ENCODE results near the gene SVOPL. TPM values are rescaled to one million over a fixed set of nuclear protein-coding genes. Genes with fewer than 3 reads are reported as not detected.
A peak's percentile ranks its signal among the peaks of the same experiment; 100 is the strongest.

Gene SVOPL
- total RNA-seq, 1 experiment from 2014 or later = not detected

- intact Hi-C loops (cut with micrococcal nuclease) = no loop called here
- POLR2A ChIA-PET = no interaction called here
- ATAC-seq (peak; percentile 87), DNase-seq (ENCODE audit: low read depth, low spot score) (no peak)
- TF ChIP-seq RAD21 (IDR thresholded peaks at IDR 0.05; ENCODE audit: low read depth) (peak; percentile 41), CTCF (IDR thresholded peaks at IDR 0.05 in 2 of 3, conservative IDR thresholded peaks at IDR 0.05 in 1 of 3; ENCODE audit: borderline replicate concordance in 1 of 3, insufficient read depth in 1 of 3, low read depth in 2 of 3, low read length in 2 of 3) (peak in 2 of 3 experiments; percentile 51 to 58; a peak in 4 of 6 replicates), SRF (IDR thresholded peaks at IDR 0.05; ENCODE audit: low read depth) (no peak), EZH2phosphoT487 (IDR thresholded peaks at IDR 0.05; ENCODE audit: borderline replicate concordance) (no peak), EZH2 (IDR thresholded peaks at IDR 0.05) (no peak)
- no peaks in the 10 kb centered on the region for H3K9me2 ChIP-seq (ENCODE audit: insufficient read depth)
- H3K27me3 ChIP-seq (ENCODE audit: insufficient read depth, low read length) = no peaks in the 10 kb centered on the region
- CTCF ChIA-PET = no interaction called here
- RAD21 ChIA-PET (ENCODE audit: low non-redundant PET in 1 of 2, low total read pairs in 2 of 2, uncharacterized antibody in 2 of 2, unreplicated experiment in 2 of 2) = interaction anchor here in 1 of 2 experiments (0.6 kb wide), 1 partner anchor 355 kb away, joined by 4 read pairs; no protein-coding TSS in a partner anchor
- H3K79me2 ChIP-seq (ENCODE audit: insufficient read depth, low read length) = no peaks in the 10 kb centered on the region
- H3K4me3 ChIP-seq (replicated peaks in 1 of 2; ENCODE audit: low read depth in 1 of 2, low read length in 2 of 2) = no peak overlapping the region
- H2AFZ ChIP-seq (ENCODE audit: low read depth, low read length, poor library complexity, severe bottlenecking) = no peak overlapping the region
- no TSS peak for BruUV-seq (replicated peaks)
- no peaks in the 10 kb centered on the region for H3K36me3 ChIP-seq (ENCODE audit: control insufficient read depth in 1 of 2, insufficient read depth in 2 of 2, low read length in 2 of 2)
- no peaks in the 10 kb centered on the region for H4K20me1 ChIP-seq (ENCODE audit: insufficient read depth)
- no peak overlapping the region for H3K4me2 ChIP-seq (ENCODE audit: low read length)
- H3K9ac ChIP-seq (ENCODE audit: low read length) = no peak overlapping the region
- no peaks in the 10 kb centered on the region for H3K4me1 ChIP-seq (ENCODE audit: control insufficient read depth in 1 of 2, insufficient read depth in 2 of 2, low read length in 2 of 2)
- no peak overlapping the region for H3K27ac ChIP-seq (ENCODE audit: low read depth, low read length)
- no peaks in the 10 kb centered on the region for H3K9me3 ChIP-seq (ENCODE audit: control insufficient read depth in 1 of 2, insufficient read depth in 1 of 2, low read depth in 1 of 2, low read length in 2 of 2)
Measured at GRCh38 chr7:138726288-138726687, 25.1 kb upstream of the SVOPL start.

- POLR2A ChIA-PET = no interaction called here
- ATAC-seq (no peak), DNase-seq (ENCODE audit: low read depth, low spot score) (no peak)
Measured at GRCh38 chr7:138720286-138720685, 19.1 kb upstream of the SVOPL start.

More at GRCh38 chr7:138720286-138720685, 19.1 kb upstream of the SVOPL start:
- BruUV-seq (replicated peaks) = no TSS peak
- Histone ChIP-seq H3K36me3 (ENCODE audit: control insufficient read depth in 1 of 2, insufficient read depth in 2 of 2, low read length in 2 of 2) (no peaks in the 10 kb centered on the region), H3K4me3 (replicated peaks in 1 of 2; ENCODE audit: low read depth in 1 of 2, low read length in 2 of 2) (no peak overlapping the region), H3K9me2 (ENCODE audit: insufficient read depth) (no peaks in the 10 kb centered on the region), H3K79me2 (ENCODE audit: insufficient read depth, low read length) (no peaks in the 10 kb centered on the region), H3K9me3 (ENCODE audit: control insufficient read depth in 1 of 2, insufficient read depth in 1 of 2, low read depth in 1 of 2, low read length in 2 of 2) (no peaks in the 10 kb centered on the region), H3K4me1 (ENCODE audit: control insufficient read depth in 1 of 2, insufficient read depth in 2 of 2, low read length in 2 of 2) (no peaks in the 10 kb centered on the region), H3K4me2 (ENCODE audit: low read length) (no peak overlapping the region), H2AFZ (ENCODE audit: low read depth, low read length, poor library complexity, severe bottlenecking) (no peak overlapping the region), H3K9ac (ENCODE audit: low read length) (no peak overlapping the region), H3K27ac (ENCODE audit: low read depth, low read length) (no peak overlapping the region), H4K20me1 (ENCODE audit: insufficient read depth) (no peaks in the 10 kb centered on the region), H3K27me3 (ENCODE audit: insufficient read depth, low read length) (no peaks in the 10 kb centered on the region)
- intact Hi-C loops (cut with micrococcal nuclease) = no loop called here
- ChIA-PET CTCF (no interaction called here), RAD21 (ENCODE audit: low non-redundant PET in 1 of 2, low total read pairs in 2 of 2, uncharacterized antibody in 2 of 2, unreplicated experiment in 2 of 2) (no interaction called here)
- no peak for TF ChIP-seq SIN3A (IDR thresholded peaks at IDR 0.05; ENCODE audit: low read depth)
- no peak for TF ChIP-seq POLR2AphosphoS5 (IDR thresholded peaks at IDR 0.05; ENCODE audit: low read depth, low read length)

Data from HCT116 (cell line).